ENCODE measurements around the gene LDAH. TPM values are rescaled to one million over a fixed set of nuclear protein-coding genes. Genes with fewer than 3 reads are reported as not detected.

Gene LDAH
- total RNA-seq, 2 experiments from 2014 or later = 26.2 to 29.3 TPM

GRCh38 chr2:20640411-20641122, 182.3 kb downstream of the LDAH start:
- ChIA-PET POLR2A (interaction anchor here (1.2 to 1.6 kb wide), 2 partner anchors 11 to 193 kb away, joined by 3 to 6 read pairs; partner anchors contain the start of gene RHOB), CTCF (interaction anchor here (0.8 to 7.6 kb wide), 7 partner anchors 16 to 209 kb away, joined by 3 to 117 read pairs (median 5); partner anchors contain the start of gene RHOB)
- intact Hi-C loops (cut with micrococcal nuclease) = no loop called here
- peaks cover 2% of the 10 kb centered on the region for H3K36me3 Mint-ChIP-seq (ENCODE audit: low read depth)
- no peaks in the 10 kb centered on the region for H3K9me3 Mint-ChIP-seq
- peaks cover 2% of the 10 kb centered on the region for H3K4me1 Mint-ChIP-seq (ENCODE audit: low read depth)
- TF ChIP-seq, protein P1, sequence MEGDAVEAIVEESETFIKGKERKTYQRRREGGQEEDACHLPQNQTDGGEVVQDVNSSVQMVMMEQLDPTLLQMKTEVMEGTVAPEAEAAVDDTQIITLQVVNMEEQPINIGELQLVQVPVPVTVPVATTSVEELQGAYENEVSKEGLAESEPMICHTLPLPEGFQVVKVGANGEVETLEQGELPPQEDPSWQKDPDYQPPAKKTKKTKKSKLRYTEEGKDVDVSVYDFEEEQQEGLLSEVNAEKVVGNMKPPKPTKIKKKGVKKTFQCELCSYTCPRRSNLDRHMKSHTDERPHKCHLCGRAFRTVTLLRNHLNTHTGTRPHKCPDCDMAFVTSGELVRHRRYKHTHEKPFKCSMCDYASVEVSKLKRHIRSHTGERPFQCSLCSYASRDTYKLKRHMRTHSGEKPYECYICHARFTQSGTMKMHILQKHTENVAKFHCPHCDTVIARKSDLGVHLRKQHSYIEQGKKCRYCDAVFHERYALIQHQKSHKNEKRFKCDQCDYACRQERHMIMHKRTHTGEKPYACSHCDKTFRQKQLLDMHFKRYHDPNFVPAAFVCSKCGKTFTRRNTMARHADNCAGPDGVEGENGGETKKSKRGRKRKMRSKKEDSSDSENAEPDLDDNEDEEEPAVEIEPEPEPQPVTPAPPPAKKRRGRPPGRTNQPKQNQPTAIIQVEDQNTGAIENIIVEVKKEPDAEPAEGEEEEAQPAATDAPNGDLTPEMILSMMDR (IDR thresholded peaks at IDR 0.05) = no peak
- DNase-seq = no peak
- ATAC-seq = no peak
- no peaks in the 10 kb centered on the region for H3K27me3 Mint-ChIP-seq
- no peak overlapping the region for H3K4me3 Mint-ChIP-seq
- no peak overlapping the region for H3K27ac Mint-ChIP-seq

DNA sequence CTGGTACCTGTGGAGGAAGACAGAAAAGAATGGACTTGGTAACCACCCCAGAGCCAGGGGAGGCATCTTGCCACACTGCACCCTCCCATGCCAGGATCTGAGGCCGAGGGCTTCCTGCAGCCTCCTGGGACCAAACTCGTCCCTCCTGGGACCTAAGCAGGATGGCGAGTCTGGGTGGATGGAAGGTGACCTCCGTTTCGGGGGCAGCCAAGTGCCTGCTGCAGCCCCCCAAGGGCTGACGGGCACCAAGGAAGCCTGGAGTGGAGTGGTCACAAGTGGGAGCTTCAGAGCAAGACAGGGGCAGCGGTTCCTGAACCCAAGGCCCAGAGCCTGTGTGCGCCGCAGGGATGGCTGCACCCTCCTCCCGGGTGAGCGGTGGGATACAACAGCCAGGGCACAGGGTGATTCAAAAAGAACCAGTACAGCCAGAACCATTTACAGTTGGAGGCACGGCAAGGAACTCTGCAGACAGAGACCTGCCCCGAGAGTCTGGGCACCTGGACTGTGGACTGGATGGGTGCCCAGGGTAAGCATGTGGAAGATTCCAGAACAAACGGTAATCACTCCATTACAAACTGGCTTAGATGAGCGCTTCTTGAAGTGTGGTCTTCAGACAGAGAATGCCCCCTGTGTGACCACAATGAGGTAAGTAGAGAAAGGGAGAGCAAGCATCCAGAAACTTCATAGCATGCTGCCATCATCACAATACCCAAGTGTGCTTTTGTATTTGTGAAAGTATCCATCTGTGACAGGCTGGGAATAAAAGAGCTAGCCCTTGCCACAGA, 184.1 kb downstream of the LDAH start:
- intact Hi-C loops (cut with micrococcal nuclease) = no loop called here
- no peaks in the 10 kb centered on the region for H3K9me3 Mint-ChIP-seq
- ChIA-PET CTCF (interaction anchor here (0.7 to 7.6 kb wide), 3 partner anchors 200 to 417 kb away, joined by 3 to 113 read pairs (median 3); no protein-coding TSS in a partner anchor), POLR2A (no interaction called here)
- TF ChIP-seq, protein P1 (IDR thresholded peaks at IDR 0.05) = no peak
- no peak for ATAC-seq
- H3K27ac Mint-ChIP-seq = no peak overlapping the region
- peaks cover 2% of the 10 kb centered on the region for H3K36me3 Mint-ChIP-seq (ENCODE audit: low read depth)
- peaks cover 2% of the 10 kb centered on the region for H3K4me1 Mint-ChIP-seq (ENCODE audit: low read depth)
- DNase-seq = no peak
- no peaks in the 10 kb centered on the region for H3K27me3 Mint-ChIP-seq
- no peak overlapping the region for H3K4me3 Mint-ChIP-seq

- Mint-ChIP-seq H3K4me1 (ENCODE audit: low read depth) (peaks cover 2% of the 10 kb centered on the region), H3K36me3 (ENCODE audit: low read depth) (peaks cover 2% of the 10 kb centered on the region), H3K9me3 (no peaks in the 10 kb centered on the region), H3K4me3 (no peak overlapping the region), H3K27me3 (no peaks in the 10 kb centered on the region), H3K27ac (no peak overlapping the region)
- ATAC-seq (no peak), DNase-seq (no peak)
- CTCF ChIA-PET = interaction anchor here (0.7 to 7.6 kb wide), 2 partner anchors 199 to 416 kb away, joined by 3 to 113 read pairs; no protein-coding TSS in a partner anchor
- POLR2A ChIA-PET = no interaction called here
- TF ChIP-seq, protein P1 (IDR thresholded peaks at IDR 0.05) = no peak
- intact Hi-C loops (cut with micrococcal nuclease) = no loop called here
Observed at GRCh38 chr2:20638014-20638413, 184.9 kb downstream of the LDAH start.

- TF ChIP-seq, protein P1 (IDR thresholded peaks at IDR 0.05) = no peak
- H3K27ac Mint-ChIP-seq = no peak overlapping the region
- ChIA-PET CTCF (interaction anchor here (1.5 to 7.6 kb wide), 2 partner anchors 190 to 198 kb away, joined by 10 to 113 read pairs; partner anchors contain the start of gene RHOB), POLR2A (no interaction called here)
- H3K36me3 Mint-ChIP-seq (ENCODE audit: low read depth) = peaks cover 2% of the 10 kb centered on the region
- intact Hi-C loops (cut with micrococcal nuclease) = no loop called here
- H3K27me3 Mint-ChIP-seq = no peaks in the 10 kb centered on the region
- H3K9me3 Mint-ChIP-seq = no peaks in the 10 kb centered on the region
- DNase-seq (no peak), ATAC-seq (no peak)
- no peak overlapping the region for H3K4me3 Mint-ChIP-seq
- peaks cover 2% of the 10 kb centered on the region for H3K4me1 Mint-ChIP-seq (ENCODE audit: low read depth)
Observed at GRCh38 chr2:20637147-20637546, 185.8 kb downstream of the LDAH start.

Data from activated CD8-positive, alpha-beta T cell treated with anti-CD3 and anti-CD28 coated beads for 36 hours (primary cell).